ENCODE data around the gene CATSPER1. TPM values are rescaled to one million over a fixed set of nuclear protein-coding genes. Genes with fewer than 3 reads are reported as not detected.
"Not testable (repeated sequence)": the region's sequence is repeated elsewhere in the genome, so short reads cannot be mapped to it uniquely, and the experiment has no call there.

Gene CATSPER1
- polyA plus RNA-seq, 2 of the 4 experiments (the other 2 are of a cell fraction), result 0.46 to 0.97 TPM

DNA sequence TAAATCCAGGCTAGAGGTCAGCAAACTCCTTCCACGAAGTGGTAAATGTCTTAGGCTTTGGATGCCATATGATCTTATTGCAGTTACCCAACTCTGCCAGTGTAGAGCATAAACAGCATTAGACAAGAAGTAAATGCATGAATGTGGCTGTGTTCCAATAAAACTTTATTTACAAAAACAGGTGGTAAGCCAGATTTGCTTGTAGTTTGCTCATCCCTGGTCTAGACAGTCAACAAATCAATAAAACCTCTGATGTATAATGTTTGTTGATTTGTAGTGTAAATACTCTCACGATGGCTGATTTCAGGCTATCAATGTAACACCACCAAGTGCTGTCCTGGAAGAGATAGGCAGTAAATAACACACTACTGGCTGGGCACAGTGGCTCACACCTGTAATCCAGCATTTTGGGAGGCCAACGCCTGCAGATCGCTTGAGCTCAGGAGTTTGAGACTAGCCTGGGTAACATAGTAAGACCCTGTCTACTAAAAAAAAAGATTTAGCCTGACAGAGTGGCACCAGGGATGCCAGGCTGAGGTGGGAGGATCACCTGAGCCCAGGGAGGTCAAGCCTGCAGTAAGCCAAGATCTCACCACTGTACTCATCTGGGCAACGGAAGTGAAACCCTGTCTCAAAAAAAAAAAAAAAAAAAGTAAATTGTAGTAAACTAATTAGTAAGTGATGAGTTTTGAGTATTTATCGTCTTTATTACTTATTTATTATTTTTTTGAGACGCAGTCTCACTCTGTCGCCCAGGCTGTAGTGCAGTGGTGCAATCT is 6.9 kb upstream of the CATSPER1 start:
- FAIRE-seq (no peak), ATAC-seq (peak; percentile 38 to 49; a peak in 2 of 6 replicates), DNase-seq (ENCODE audit: low read depth in 1 of 2, low spot score in 1 of 2) (peak in 1 of 2 experiments; percentile 47)
- no peaks in the 10 kb centered on the region for H3K4me1 ChIP-seq
- H3K9me3 ChIP-seq, result peaks cover 12% of the 10 kb centered on the region
- no peak overlapping the region for H3K4me2 ChIP-seq
- no peak overlapping the region for H3K27ac ChIP-seq
- no peak overlapping the region for H3K4me3 ChIP-seq
- TF ChIP-seq CHD4 (IDR thresholded peaks at IDR 0.05; ENCODE audit: borderline replicate concordance), result no peak
- no peak for TF ChIP-seq SREBF2 (IDR thresholded peaks at IDR 0.05)
- no peak for TF ChIP-seq RNF2 (IDR thresholded peaks at IDR 0.05; ENCODE audit: borderline replicate concordance, low read depth)
- no peak for TF ChIP-seq PHF8 (IDR thresholded peaks at IDR 0.05; ENCODE audit: borderline replicate concordance, low read depth)
- TF ChIP-seq, protein P1, sequence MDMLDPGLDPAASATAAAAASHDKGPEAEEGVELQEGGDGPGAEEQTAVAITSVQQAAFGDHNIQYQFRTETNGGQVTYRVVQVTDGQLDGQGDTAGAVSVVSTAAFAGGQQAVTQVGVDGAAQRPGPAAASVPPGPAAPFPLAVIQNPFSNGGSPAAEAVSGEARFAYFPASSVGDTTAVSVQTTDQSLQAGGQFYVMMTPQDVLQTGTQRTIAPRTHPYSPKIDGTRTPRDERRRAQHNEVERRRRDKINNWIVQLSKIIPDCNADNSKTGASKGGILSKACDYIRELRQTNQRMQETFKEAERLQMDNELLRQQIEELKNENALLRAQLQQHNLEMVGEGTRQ (IDR thresholded peaks at IDR 0.05), result no peak
- no peak for TF ChIP-seq MAFK (IDR thresholded peaks at IDR 0.05; ENCODE audit: partially characterized antibody)
- TF ChIP-seq POLR2A (IDR thresholded peaks at IDR 0.05; ENCODE audit: low read length), result no peak
- no peak for TF ChIP-seq EHMT2 (IDR thresholded peaks at IDR 0.05; ENCODE audit: low read depth)
- ChIA-PET CTCF (interaction anchor here (2.9 to 15.8 kb wide), 3 partner anchors 10 to 11 kb away, joined by 24 to 188 read pairs (median 143); no protein-coding TSS in a partner anchor), POLR2A (no interaction called here)
- 67% methylated on average over 8 of the region's 8 CpGs for WGBS (ENCODE audit: missing lambda C conversion rate)

DNA sequence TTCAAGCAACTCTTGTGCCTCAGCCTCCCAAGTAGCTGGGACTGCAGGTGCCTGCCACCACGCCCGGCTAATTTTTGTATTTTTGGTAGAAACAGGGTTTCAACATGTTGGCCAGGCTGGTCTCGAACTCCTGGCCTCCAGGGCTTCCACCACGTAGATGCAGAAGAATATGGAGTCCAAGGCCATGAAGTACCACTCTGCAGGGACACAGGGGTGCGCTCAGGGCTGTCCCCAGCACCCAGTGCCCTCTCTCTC is 3.2 kb downstream of the CATSPER1 start:
- not testable (repeated sequence) for H3K9me3 ChIP-seq; FAIRE-seq; DNase-seq (ENCODE audit: low read depth in 1 of 2, low spot score in 1 of 2); H3K27ac ChIP-seq; ATAC-seq; H3K4me2 ChIP-seq; H3K4me3 ChIP-seq
- H3K4me1 ChIP-seq, result peaks cover 12% of the 10 kb centered on the region
- ChIA-PET CTCF (interaction anchor here (0.6 to 6.5 kb wide), 32 partner anchors 8 to 607 kb away, joined by 3 to 188 read pairs (median 5); partner anchors contain the start of genes BANF1, CCDC85B, CST6 and FIBP), POLR2A (interaction anchor here (0.5 kb wide), 1 partner anchor 22 kb away, joined by 4 read pairs; no protein-coding TSS in a partner anchor)
- 82% methylated on average over 5 of the region's 5 CpGs for WGBS (ENCODE audit: missing lambda C conversion rate)

DNA sequence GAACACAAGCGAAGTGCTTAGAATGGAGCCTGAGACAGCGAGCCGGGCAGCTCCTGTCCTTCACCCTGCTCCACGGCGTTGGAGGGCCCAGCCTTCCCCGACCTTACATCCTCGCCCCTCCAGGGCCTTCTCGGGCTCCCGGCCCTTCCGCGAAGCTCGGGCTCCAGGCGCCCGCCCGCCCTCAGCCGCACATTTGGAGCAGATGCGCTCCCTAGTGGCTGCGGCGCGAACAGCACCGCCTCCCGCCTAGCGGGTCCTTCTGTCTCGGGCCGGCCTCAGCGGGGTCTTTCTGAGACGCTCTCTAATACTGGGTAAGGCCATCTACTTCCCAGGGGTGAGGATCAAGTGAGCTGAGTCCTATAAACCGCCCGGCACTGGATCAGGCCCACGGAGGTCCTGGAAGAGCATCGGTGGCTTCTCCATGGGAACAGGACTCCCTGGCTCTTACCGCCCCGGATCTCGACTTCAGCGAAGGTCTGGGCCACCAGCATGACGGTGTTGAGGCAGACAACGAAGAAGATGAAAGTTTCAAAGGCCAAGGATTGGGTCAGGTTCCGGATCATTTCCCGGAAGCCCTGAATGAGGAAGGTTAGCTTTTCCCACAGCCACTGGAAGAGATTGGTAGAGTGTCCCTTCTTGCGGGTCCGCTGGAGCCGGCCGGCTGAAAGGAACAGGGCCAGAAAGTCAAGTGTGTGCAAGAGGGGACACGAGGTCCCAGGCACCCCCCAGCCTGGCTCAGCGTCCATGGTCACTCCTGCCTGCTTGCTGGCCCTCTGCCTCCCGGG is 3.7 kb downstream of the CATSPER1 start:
- FAIRE-seq (no peak), ATAC-seq (peak; percentile 78 to 92), DNase-seq (ENCODE audit: low read depth in 1 of 2, low spot score in 1 of 2) (peak; percentile 72 to 82)
- POLR2A ChIA-PET, result interaction anchor here (0.5 to 1.0 kb wide), 7 partner anchors 9 to 132 kb away, joined by 3 to 6 read pairs (median 4); partner anchors contain the start of genes CCDC85B and SF3B2
- Histone ChIP-seq H3K27ac (peak overlapping the region; percentile 50 to 77), H3K9me3 (no peaks in the 10 kb centered on the region), H3K4me1 (peaks cover 12% of the 10 kb centered on the region), H3K4me2 (peak overlapping the region; percentile 82), H3K4me3 (peak overlapping the region; percentile 33)
- WGBS (ENCODE audit: missing lambda C conversion rate), result 13% methylated on average over 44 of the region's 46 CpGs
- TF ChIP-seq RAD21 (conservative IDR thresholded peaks at IDR 0.05 in 1 of 2, IDR thresholded peaks at IDR 0.05 in 1 of 2) (peak; percentile 72 to 75), CBX2 (IDR thresholded peaks at IDR 0.05; ENCODE audit: borderline replicate concordance, low read depth) (no peak), SMC3 (IDR thresholded peaks at IDR 0.05) (peak; percentile 61; the same call in 1 of the 3 replicates), TFCP2L1 (CRISPR knock-in tag; IDR thresholded peaks at IDR 0.05) (no peak), ZSCAN20 (CRISPR knock-in tag; IDR thresholded peaks at IDR 0.05) (no peak)
- TF ChIP-seq, protein P2, sequence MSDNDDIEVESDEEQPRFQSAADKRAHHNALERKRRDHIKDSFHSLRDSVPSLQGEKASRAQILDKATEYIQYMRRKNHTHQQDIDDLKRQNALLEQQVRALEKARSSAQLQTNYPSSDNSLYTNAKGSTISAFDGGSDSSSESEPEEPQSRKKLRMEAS (IDR thresholded peaks at IDR 0.05), result peak; percentile 62
- TF ChIP-seq, protein P3, sequence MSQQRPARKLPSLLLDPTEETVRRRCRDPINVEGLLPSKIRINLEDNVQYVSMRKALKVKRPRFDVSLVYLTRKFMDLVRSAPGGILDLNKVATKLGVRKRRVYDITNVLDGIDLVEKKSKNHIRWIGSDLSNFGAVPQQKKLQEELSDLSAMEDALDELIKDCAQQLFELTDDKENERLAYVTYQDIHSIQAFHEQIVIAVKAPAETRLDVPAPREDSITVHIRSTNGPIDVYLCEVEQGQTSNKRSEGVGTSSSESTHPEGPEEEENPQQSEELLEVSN (IDR thresholded peaks at IDR 0.05; ENCODE audit: borderline replicate concordance, low read depth), result peak; percentile 55; the same call in 1 of the 2 replicates
- TF ChIP-seq, protein P4, sequence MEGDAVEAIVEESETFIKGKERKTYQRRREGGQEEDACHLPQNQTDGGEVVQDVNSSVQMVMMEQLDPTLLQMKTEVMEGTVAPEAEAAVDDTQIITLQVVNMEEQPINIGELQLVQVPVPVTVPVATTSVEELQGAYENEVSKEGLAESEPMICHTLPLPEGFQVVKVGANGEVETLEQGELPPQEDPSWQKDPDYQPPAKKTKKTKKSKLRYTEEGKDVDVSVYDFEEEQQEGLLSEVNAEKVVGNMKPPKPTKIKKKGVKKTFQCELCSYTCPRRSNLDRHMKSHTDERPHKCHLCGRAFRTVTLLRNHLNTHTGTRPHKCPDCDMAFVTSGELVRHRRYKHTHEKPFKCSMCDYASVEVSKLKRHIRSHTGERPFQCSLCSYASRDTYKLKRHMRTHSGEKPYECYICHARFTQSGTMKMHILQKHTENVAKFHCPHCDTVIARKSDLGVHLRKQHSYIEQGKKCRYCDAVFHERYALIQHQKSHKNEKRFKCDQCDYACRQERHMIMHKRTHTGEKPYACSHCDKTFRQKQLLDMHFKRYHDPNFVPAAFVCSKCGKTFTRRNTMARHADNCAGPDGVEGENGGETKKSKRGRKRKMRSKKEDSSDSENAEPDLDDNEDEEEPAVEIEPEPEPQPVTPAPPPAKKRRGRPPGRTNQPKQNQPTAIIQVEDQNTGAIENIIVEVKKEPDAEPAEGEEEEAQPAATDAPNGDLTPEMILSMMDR (IDR thresholded peaks at IDR 0.05), result peak; percentile 84
- TF ChIP-seq, protein P1 (IDR thresholded peaks at IDR 0.05), result no peak
- CTCF ChIA-PET, result interaction anchor here (0.6 to 6.5 kb wide), 53 partner anchors 9 to 608 kb away, joined by 3 to 188 read pairs (median 4); partner anchors contain the start of genes BANF1, CCDC85B, CST6 and FIBP
